Lung (tissue), 12 donors: ENCODE results near the gene PI4K2A. TPM values are rescaled to one million over a fixed set of nuclear protein-coding genes. Genes with fewer than 3 reads are reported as not detected.

Source experiments
- ATAC-seq: fragments of 200-7000 bp; cut with Tn5 transposase; one replicate; pipeline ENCODE4 v1.9.1; 2020; ENCODE audit warnings: moderate number of reproducible peaks; ENCODE audit not compliant: insufficient read depth, low FRiP score
- DNase-seq, 3 donors: peaks; one replicate each; pipeline ENCODE4 v3.0.0-alpha.2; 2013 to 2017
- H3K27ac ChIP-seq, 2 donors: one replicate each; pipeline ENCODE4 v1.5.1; 2013; ENCODE audit warnings: mild to moderate bottlenecking in 2 of 2, moderate library complexity in 2 of 2, control low read depth in 1 of 2, inconsistent platforms in 1 of 2, low read depth in 1 of 2, low read length in 1 of 2
- H3K27me3 ChIP-seq, 3 donors: one replicate each; pipeline ENCODE4 v1.5.1; 2013; ENCODE audit warnings: low read length in 2 of 3; ENCODE audit not compliant: control insufficient read depth in 3 of 3, insufficient read depth in 3 of 3
- H3K36me3 ChIP-seq, 4 donors: one replicate each; pipeline ENCODE4 v1.5.1; 2013; ENCODE audit warnings: low read length in 4 of 4, mild to moderate bottlenecking in 1 of 4, moderate library complexity in 1 of 4; ENCODE audit not compliant: control insufficient read depth in 4 of 4, insufficient read depth in 4 of 4
- H3K4me1 ChIP-seq, 5 donors: one replicate each; pipeline ENCODE4 v1.5.1; 2013; ENCODE audit warnings: low read length in 5 of 5, mild to moderate bottlenecking in 2 of 5, moderate library complexity in 1 of 5; ENCODE audit not compliant: control insufficient read depth in 5 of 5, insufficient read depth in 5 of 5
- H3K4me3 ChIP-seq: one replicate; pipeline ENCODE4 v1.5.1; 2013; ENCODE audit warnings: mild to moderate bottlenecking, control low read depth, moderate library complexity
- H3K9ac ChIP-seq, 2 donors: one replicate each; pipeline ENCODE4 v1.5.1; 2013; ENCODE audit warnings: low read length in 2 of 2, control low read depth in 1 of 2; ENCODE audit not compliant: insufficient read depth in 1 of 2
- H3K9me3 ChIP-seq, 4 donors: one replicate each; pipeline ENCODE4 v1.5.1; 2013; ENCODE audit warnings: low read length in 3 of 4, mild to moderate bottlenecking in 1 of 4, moderate library complexity in 1 of 4; ENCODE audit not compliant: control insufficient read depth in 4 of 4, insufficient read depth in 3 of 4
- CTCF ChIP-seq: IDR thresholded peaks from 2 replicates; pipeline ENCODE4 v1.5.1; 2012; ENCODE audit warnings: mild to moderate bottlenecking; ENCODE audit errors: control extremely low read depth, extremely low read depth
- WGBS, 2 donors: extraction: QIAGEN DNeasy Blood & Tissue Kit; methylation state at CpG; one replicate each; pipeline ENCODE4 v1.1.7; 2013; 5-methylcytosine and 5-hydroxymethylcytosine counted together
- polyA plus RNA-seq, 2 donors: library from polyadenylated mRNA; stranded (reverse); fragments of 200-250 nt; gene quantifications; one replicate each; pipeline ENCODE4 v1.2.1, GENCODE V29; 2013
- total RNA-seq, 2 donors: library from RNA; depleted of rRNA in 1 of 2; stranded (reverse); fragments of >200 nt in 1 of 2; gene quantifications; one replicate each; pipeline ENCODE4 v1.2.1, GENCODE V29; 2014 to 2021
- donor health status: control.
- donor health status: control.
- donor health status: Bipolar disorder and iron deficiency.
- donor health status: healthy.
- donor health status: DM: yes; HTN: yes; CAD: no.

The PI4K2A gene
- total and polyA plus RNA-seq, 4 donors: 12.3 to 22.4 (median 14.8) TPM

- H3K27ac ChIP-seq: peak overlapping the region in 1 of 2 donors; percentile 26
- H3K27me3 ChIP-seq: no peaks in the 10 kb centered on the region
- H3K36me3 ChIP-seq: peaks cover 0 to 4% (median 0%) of the 10 kb centered on the region in 4 donors
- ATAC-seq (no peak), DNase-seq (no peak)
- TF ChIP-seq CTCF: no peak
- WGBS, 2 donors: 69 to 83% methylated on average over 4 of the region's 4 CpGs
- H3K4me1 ChIP-seq: peaks cover 0 to 5% (median 0%) of the 10 kb centered on the region in 5 donors
- H3K4me3 ChIP-seq: no peak overlapping the region
- no peaks in the 10 kb centered on the region for H3K9me3 ChIP-seq
- H3K9ac ChIP-seq: no peak overlapping the region
Observed at GRCh38 chr10:97627731-97628130, 12.7 kb upstream of the PI4K2A start.

- DNase-seq: peak in 1 of 3 donors; percentile 19
- no peak for ATAC-seq
- H3K27ac ChIP-seq: no peak overlapping the region
- peaks cover 0 to 7% (median 0%) of the 10 kb centered on the region in 5 donors for H3K4me1 ChIP-seq
- 65 to 89% methylated on average over 3 of the region's 3 CpGs for WGBS, 2 donors
- H3K4me3 ChIP-seq: no peak overlapping the region
- H3K36me3 ChIP-seq: peaks cover 0 to 4% (median 0%) of the 10 kb centered on the region in 4 donors
- TF ChIP-seq CTCF: no peak
- H3K27me3 ChIP-seq: no peaks in the 10 kb centered on the region
- no peak overlapping the region for H3K9ac ChIP-seq
- H3K9me3 ChIP-seq: no peaks in the 10 kb centered on the region
Observed at GRCh38 chr10:97628228-97628627, 12.2 kb upstream of the PI4K2A start.

- Histone ChIP-seq H3K27ac (no peak overlapping the region), H3K9ac (no peak overlapping the region), H3K4me1 (peaks cover 0 to 10% (median 0%) of the 10 kb centered on the region in 5 donors), H3K4me3 (no peak overlapping the region), H3K9me3 (no peaks in the 10 kb centered on the region), H3K27me3 (no peaks in the 10 kb centered on the region), H3K36me3 (peaks cover 0 to 4% (median 0%) of the 10 kb centered on the region in 4 donors)
- no peak for ATAC-seq
- WGBS, 2 donors: 92% methylated on average over 5 of the region's 5 CpGs
- TF ChIP-seq CTCF: no peak
- no peak for DNase-seq
Observed at GRCh38 chr10:97629289-97629688, 11.2 kb upstream of the PI4K2A start.

GRCh38 chr10:97631098-97631497 is 9.4 kb upstream of the PI4K2A start:
- H3K9me3 ChIP-seq: no peaks in the 10 kb centered on the region
- H3K36me3 ChIP-seq: peaks cover 0 to 4% (median 0%) of the 10 kb centered on the region in 4 donors
- DNase-seq: no peak

More at GRCh38 chr10:97631098-97631497, 9.4 kb upstream of the PI4K2A start:
- H3K4me1 ChIP-seq: peaks cover 0 to 10% (median 0%) of the 10 kb centered on the region in 5 donors
- no peak overlapping the region for H3K4me3 ChIP-seq
- no peak for TF ChIP-seq CTCF
- no peak for ATAC-seq
- H3K9ac ChIP-seq: no peak overlapping the region
- H3K27ac ChIP-seq: no peak overlapping the region
- H3K27me3 ChIP-seq: no peaks in the 10 kb centered on the region
